Measurements from ENCODE around the gene AKR1B15. TPM values are rescaled to one million over a fixed set of nuclear protein-coding genes. Genes with fewer than 3 reads are reported as not detected.
"Not testable (repeated sequence)": the region's sequence is repeated elsewhere in the genome, so short reads cannot be mapped to it uniquely, and the experiment has no call there.

Gene AKR1B15
- total RNA-seq, 1 experiment from 2014 or later, result 0.73 TPM

DNA sequence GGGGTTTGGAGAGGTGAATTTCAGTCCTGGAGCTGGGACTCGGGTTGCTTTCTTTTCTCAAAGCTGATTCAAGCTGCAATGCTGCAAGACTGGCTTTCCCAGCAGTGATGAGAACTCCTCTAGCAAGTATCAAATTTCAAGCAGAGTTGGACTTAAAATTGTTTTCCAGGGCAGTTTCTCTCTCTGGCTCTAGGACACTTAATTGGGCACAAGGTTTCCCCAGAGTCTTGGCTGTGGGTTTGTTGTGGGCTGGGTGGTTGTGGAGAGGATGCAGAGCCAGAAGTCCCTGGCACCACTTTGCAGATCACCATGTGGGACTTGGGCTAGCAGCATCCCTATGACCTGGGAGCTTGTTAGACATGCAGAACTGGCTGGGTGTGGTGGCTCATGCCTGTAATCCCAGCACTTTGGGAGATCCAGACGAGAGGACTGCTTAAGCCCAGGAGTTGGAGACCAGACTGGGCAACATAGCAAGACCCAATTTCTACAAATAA lies 16.8 kb downstream of the AKR1B15 start:
- BruUV-seq (replicated peaks), result no TSS peak
- no peak for DNase-seq
- Mint-ChIP-seq H3K27ac (ENCODE audit: unreplicated experiment) (no peak overlapping the region), H3K9me3 (ENCODE audit: low read depth, unreplicated experiment) (peaks cover 8% of the 10 kb centered on the region), H3K27me3 (ENCODE audit: unreplicated experiment) (no peaks in the 10 kb centered on the region), H3K4me3 (ENCODE audit: low read depth, unreplicated experiment) (no peak overlapping the region), H3K36me3 (ENCODE audit: insufficient read depth, unreplicated experiment) (peaks cover 8% of the 10 kb centered on the region), H3K4me1 (ENCODE audit: low read depth, unreplicated experiment) (peaks cover 30% of the 10 kb centered on the region)
- intact Hi-C loops (cut with micrococcal nuclease; ENCODE audit: unreplicated experiment), result loop anchor here (2.0 kb wide), 1 partner anchor 37 kb away; no protein-coding TSS in a partner anchor
- CTCF ChIA-PET, result no interaction called here
- TF ChIP-seq, protein P1, sequence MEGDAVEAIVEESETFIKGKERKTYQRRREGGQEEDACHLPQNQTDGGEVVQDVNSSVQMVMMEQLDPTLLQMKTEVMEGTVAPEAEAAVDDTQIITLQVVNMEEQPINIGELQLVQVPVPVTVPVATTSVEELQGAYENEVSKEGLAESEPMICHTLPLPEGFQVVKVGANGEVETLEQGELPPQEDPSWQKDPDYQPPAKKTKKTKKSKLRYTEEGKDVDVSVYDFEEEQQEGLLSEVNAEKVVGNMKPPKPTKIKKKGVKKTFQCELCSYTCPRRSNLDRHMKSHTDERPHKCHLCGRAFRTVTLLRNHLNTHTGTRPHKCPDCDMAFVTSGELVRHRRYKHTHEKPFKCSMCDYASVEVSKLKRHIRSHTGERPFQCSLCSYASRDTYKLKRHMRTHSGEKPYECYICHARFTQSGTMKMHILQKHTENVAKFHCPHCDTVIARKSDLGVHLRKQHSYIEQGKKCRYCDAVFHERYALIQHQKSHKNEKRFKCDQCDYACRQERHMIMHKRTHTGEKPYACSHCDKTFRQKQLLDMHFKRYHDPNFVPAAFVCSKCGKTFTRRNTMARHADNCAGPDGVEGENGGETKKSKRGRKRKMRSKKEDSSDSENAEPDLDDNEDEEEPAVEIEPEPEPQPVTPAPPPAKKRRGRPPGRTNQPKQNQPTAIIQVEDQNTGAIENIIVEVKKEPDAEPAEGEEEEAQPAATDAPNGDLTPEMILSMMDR (IDR thresholded peaks at IDR 0.05; ENCODE audit: unreplicated experiment), result no peak

DNA sequence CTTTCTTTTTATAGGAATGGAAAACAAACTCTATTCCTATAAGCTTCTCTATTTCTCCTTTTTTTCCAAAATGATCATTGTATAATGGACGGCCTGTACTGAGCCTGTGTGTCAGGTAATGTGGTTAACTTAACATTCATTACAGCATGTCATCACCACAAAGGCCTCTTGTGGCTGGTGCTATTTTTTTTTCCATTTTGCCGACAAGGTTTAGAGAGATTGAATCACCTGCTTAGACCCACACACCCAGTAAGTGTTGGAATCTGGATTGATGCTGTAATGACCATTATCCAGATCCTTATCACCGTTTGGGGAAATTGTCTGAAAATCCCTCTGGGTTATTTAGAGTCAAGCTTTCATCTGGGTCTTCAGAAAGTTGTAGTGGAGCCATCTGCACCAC lies 18.5 kb downstream of the AKR1B15 start:
- peaks cover 8% of the 10 kb centered on the region for H3K36me3 Mint-ChIP-seq (ENCODE audit: insufficient read depth, unreplicated experiment)

DNA sequence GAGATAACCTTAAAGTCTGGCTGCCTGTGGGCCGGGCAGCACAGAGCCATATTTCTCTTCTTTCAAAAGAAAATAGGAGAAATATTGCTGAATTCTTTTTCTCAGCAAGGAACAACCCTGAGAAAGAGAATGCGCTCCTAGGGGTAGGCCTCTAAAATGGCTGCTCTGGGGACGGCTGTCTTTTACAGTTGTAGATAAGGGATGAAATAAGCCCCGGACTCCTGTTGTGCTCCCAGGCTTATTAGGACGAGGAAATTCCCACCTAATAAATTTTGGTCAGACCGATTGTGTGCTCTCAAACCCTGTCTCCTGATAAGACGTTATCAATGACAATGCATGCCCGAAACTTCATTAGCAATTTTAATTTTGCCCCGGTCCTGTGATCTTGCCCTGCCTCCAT lies 21.1 kb downstream of the AKR1B15 start:
- CTCF ChIA-PET; H3K27me3 Mint-ChIP-seq (ENCODE audit: unreplicated experiment); H3K4me1 Mint-ChIP-seq (ENCODE audit: low read depth, unreplicated experiment); H3K9me3 Mint-ChIP-seq (ENCODE audit: low read depth, unreplicated experiment); DNase-seq; H3K27ac Mint-ChIP-seq (ENCODE audit: unreplicated experiment); H3K4me3 Mint-ChIP-seq (ENCODE audit: low read depth, unreplicated experiment); intact Hi-C loops (cut with micrococcal nuclease; ENCODE audit: unreplicated experiment); H3K36me3 Mint-ChIP-seq (ENCODE audit: insufficient read depth, unreplicated experiment); BruUV-seq (replicated peaks): not testable (repeated sequence)

More for the DNA sequence above, 18.5 kb downstream of the AKR1B15 start:
- H3K4me3 Mint-ChIP-seq (ENCODE audit: low read depth, unreplicated experiment), result no peak overlapping the region
- CTCF ChIA-PET, result no interaction called here
- peaks cover 8% of the 10 kb centered on the region for H3K9me3 Mint-ChIP-seq (ENCODE audit: low read depth, unreplicated experiment)
- TF ChIP-seq, protein P1 (IDR thresholded peaks at IDR 0.05; ENCODE audit: unreplicated experiment), result no peak
- DNase-seq, result no peak
- peaks cover 22% of the 10 kb centered on the region for H3K4me1 Mint-ChIP-seq (ENCODE audit: low read depth, unreplicated experiment)
- BruUV-seq (replicated peaks), result no TSS peak
- intact Hi-C loops (cut with micrococcal nuclease; ENCODE audit: unreplicated experiment), result no loop called here
- no peaks in the 10 kb centered on the region for H3K27me3 Mint-ChIP-seq (ENCODE audit: unreplicated experiment)
- no peak overlapping the region for H3K27ac Mint-ChIP-seq (ENCODE audit: unreplicated experiment)

DNA sequence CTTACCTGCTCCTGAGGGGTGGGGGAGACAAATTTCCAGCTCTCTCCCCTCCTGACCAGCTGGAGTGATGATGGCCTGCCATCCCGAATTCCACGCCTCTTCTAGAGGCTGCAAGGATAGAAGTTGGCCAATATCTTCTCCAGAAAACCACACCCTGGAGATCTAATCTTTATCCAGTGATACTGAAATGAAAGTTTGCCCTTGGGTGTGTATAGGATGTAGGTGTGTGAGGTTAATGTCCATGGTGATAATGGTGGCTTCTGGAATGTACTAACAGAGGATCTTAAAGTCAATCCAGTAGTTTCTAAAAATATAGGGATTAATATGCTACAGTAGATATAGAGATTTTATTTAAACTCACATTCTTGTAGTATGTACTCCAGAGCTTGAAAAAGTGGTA lies 22.2 kb downstream of the AKR1B15 start:
- Mint-ChIP-seq H3K9me3 (ENCODE audit: low read depth, unreplicated experiment) (no peaks in the 10 kb centered on the region), H3K36me3 (ENCODE audit: insufficient read depth, unreplicated experiment) (no peaks in the 10 kb centered on the region), H3K27me3 (ENCODE audit: unreplicated experiment) (no peaks in the 10 kb centered on the region), H3K4me1 (ENCODE audit: low read depth, unreplicated experiment) (no peaks in the 10 kb centered on the region), H3K27ac (ENCODE audit: unreplicated experiment) (no peak overlapping the region), H3K4me3 (ENCODE audit: low read depth, unreplicated experiment) (no peak overlapping the region)
- TF ChIP-seq, protein P1 (IDR thresholded peaks at IDR 0.05; ENCODE audit: unreplicated experiment), result no peak
- CTCF ChIA-PET, result no interaction called here
- intact Hi-C loops (cut with micrococcal nuclease; ENCODE audit: unreplicated experiment), result no loop called here
- no peak for DNase-seq
- no TSS peak for BruUV-seq (replicated peaks)

DNA sequence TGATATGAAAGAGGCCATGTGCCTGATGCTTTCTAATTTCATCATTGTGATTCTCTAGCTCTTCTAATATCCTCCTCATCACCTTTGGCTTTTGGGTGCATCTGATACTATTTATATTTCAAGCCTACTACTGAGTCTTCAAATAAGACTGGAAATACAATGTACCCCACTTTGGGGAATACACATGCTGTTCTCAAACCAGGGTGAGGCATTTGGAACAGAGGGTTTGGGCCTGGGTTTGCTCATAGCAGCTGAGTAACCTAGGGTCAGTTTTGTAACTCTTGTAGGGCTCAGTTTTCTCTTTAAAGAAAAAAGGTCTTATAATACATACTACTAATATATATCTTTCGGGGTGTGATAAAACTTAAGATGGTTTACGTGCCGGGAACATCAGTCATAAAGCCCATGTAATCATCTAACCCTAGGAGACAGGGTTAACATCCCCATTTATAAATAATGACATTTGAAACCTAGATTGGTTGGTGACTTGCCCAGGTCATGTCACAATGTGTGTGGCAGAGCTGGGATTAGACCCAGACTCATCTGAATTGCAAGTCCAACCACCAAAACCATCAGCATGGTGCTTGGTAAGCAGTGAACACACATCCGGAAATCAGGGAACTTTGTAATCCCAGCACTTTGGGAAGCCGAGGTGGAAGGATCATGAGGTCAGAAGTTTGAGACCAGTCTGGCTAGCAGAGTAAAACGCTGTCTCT lies 23.0 kb downstream of the AKR1B15 start:
- Mint-ChIP-seq H3K27ac (ENCODE audit: unreplicated experiment) (no peak overlapping the region), H3K4me1 (ENCODE audit: low read depth, unreplicated experiment) (no peaks in the 10 kb centered on the region), H3K4me3 (ENCODE audit: low read depth, unreplicated experiment) (no peak overlapping the region), H3K27me3 (ENCODE audit: unreplicated experiment) (no peaks in the 10 kb centered on the region), H3K9me3 (ENCODE audit: low read depth, unreplicated experiment) (no peaks in the 10 kb centered on the region), H3K36me3 (ENCODE audit: insufficient read depth, unreplicated experiment) (no peaks in the 10 kb centered on the region)
- no TSS peak for BruUV-seq (replicated peaks)
- CTCF ChIA-PET, result interaction anchor here (0.7 kb wide), 1 partner anchor 85 kb away, joined by 3 read pairs; no protein-coding TSS in a partner anchor
- TF ChIP-seq, protein P1 (IDR thresholded peaks at IDR 0.05; ENCODE audit: unreplicated experiment), result no peak
- intact Hi-C loops (cut with micrococcal nuclease; ENCODE audit: unreplicated experiment), result no loop called here
- no peak for DNase-seq

All from Calu3 (cell line).